Measurements from ENCODE around the gene NOD2.

Gene NOD2

GRCh38 chr16:50717494-50717893, 24.1 kb downstream of the NOD2 start:
- no peak for DNase-seq (ENCODE audit: low read depth, low spot score)

DNA sequence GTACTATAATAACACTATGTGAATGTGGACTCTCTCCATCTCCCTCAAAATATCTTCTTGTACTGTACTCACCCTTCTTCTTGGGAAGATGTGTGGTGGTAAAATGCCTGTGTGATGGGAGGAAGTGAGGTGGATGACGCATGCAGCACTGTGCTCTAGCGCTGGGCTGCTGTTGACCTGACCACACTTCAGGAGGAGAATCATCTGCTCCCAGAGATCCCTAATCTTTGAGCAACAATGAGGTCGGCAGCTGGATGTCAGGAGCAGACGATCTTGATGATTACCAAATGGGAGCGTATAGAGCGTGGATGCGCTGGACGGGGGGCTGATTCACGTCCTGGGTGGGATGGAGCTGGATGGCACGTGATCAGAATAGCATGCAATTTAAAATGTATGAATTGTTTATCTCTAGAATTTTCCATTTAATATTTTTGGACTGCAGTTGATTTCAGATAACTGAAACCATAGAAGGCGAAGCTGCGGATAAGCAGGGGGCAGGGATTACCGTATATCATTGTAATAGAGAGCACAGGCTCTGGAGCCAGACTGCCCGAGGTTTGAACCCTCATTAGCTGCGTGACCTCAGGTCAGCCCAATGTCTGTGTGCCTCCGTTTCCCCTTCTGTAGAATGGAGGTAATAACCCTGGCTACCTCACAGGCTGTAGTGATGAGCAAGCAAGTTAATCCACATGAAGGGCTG, 24.8 kb downstream of the NOD2 start:
- DNase-seq (ENCODE audit: low read depth, low spot score), result no peak

- no peak for DNase-seq (ENCODE audit: low read depth, low spot score)
These were observed 25.5 kb downstream of the NOD2 start for GRCh38 chr16:50718761-50719400.

DNA sequence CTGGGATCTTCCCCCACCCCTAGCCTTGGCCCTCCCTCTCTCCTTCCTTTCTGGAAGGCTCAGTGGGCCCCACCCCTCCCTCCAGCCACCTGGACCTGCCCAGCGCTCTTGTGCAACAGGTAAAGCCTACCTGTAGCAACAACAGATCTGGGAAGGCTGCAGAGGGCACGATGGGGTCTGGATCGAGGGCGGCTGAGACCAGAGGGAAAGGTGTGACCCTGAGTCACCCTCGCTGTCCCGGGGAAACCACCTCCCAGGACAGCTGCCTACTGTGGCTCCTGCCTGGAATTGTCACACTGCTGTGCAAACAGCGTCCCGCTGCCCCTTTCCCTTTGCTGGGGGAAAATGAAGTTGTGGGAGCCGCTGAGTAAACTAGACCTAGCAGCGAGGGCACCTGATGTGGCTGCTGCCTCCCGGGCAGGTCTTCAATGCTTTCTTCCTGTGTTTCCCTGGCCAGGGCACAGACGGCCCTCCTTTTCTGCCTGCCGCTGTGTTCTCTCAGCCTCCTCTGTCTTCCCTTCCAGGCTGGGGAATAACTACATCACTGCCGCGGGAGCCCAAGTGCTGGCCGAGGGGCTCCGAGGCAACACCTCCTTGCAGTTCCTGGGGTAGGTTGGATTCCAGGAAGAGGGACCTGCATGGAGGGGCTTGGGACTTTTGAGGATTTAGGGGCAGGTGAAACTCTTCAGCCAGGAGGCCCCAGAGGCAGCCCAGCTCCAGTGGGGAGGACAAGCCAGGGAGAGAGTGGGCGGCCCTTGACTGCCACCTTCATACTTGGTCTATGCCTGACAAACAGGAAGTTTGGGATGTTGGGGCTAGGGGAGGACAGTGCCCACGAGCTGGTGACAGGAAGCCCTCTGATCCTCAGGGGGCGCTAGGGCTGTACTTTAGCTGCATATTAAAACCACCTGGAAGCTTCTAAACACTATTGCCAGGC, 26.3 kb downstream of the NOD2 start:
- DNase-seq (ENCODE audit: low read depth, low spot score), result no peak

GRCh38 chr16:50721549-50722404, 28.4 kb downstream of the NOD2 start:
- no peak for DNase-seq (ENCODE audit: low read depth, low spot score)

GRCh38 chr16:50722405-50722737, 29.0 kb downstream of the NOD2 start:
- no peak for DNase-seq (ENCODE audit: low read depth, low spot score)

GRCh38 chr16:50722960-50723359, 29.6 kb downstream of the NOD2 start:
- no peak for DNase-seq (ENCODE audit: low read depth, low spot score)

- DNase-seq (ENCODE audit: low read depth, low spot score), result no peak
These were observed 30.9 kb downstream of the NOD2 start for GRCh38 chr16:50724306-50724705.

DNA sequence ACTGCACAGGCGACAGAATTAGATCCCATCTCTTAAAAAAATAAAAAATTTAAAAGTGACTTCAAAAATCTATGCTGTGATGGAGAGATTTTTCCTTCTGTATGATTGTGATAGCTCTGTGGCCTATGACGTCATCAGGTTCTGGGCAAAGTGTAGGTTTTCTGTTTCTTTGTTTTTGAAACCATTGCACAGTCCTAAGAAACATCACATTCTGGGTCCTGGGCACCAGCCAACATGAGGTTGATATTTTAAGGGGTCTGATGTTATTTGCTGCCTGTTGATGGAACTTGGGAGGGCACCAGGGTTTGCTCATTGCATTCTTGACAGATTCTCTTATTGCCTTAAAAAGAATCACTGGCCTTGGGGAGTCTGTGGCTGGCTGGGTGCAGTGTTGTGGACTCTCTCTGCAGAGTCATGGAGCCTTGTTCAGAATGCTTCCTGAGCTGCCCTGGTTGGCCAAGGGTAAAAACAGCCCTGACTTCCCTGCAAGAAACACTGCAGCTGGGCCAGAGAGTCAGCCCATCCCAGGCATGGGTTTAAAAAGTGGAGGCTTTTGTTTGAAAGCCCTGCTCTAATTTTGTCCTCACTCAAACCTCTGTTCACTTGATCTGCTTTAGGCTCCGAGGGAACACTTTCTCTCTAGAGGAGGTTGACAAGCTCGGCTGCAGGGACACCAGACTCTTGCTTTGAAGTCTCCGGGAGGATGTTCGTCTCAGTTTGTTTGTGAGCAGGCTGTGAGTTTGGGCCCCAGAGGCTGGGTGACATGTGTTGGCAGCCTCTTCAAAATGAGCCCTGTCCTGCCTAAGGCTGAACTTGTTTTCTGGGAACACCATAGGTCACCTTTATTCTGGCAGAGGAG, 38.0 kb downstream of the NOD2 start:
- no peak for DNase-seq (ENCODE audit: low read depth, low spot score)

GRCh38 chr16:50731989-50732832, 38.8 kb downstream of the NOD2 start:
- no peak for DNase-seq (ENCODE audit: low read depth, low spot score)

GRCh38 chr16:50733468-50733867, 40.1 kb downstream of the NOD2 start:
- no peak for DNase-seq (ENCODE audit: low read depth, low spot score)

DNA sequence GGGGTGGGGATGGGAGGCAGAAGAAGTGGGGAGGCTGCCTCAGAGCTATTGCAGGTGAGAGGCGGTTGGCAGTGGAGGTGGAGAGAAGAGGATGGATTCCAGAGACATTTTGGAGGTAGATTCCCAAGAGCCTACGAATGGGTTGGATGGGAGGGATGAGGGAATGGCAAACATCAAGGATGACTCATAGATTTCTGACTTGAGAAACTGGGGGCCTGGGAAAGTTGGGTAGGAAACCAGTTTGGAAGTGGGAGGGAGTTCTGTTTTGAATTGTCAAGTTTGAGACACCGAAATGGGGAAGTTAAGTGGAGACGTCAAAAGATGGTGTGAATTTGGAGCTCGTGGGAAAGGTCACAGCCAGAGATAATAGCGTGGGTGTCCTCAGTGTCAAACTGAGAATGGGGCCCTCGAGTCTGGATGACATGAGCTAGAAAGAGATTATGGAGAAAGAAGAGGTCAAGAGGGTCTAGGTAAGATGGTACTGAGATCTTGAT, 42.3 kb downstream of the NOD2 start:
- DNase-seq (ENCODE audit: low read depth, low spot score), result no peak

DNA sequence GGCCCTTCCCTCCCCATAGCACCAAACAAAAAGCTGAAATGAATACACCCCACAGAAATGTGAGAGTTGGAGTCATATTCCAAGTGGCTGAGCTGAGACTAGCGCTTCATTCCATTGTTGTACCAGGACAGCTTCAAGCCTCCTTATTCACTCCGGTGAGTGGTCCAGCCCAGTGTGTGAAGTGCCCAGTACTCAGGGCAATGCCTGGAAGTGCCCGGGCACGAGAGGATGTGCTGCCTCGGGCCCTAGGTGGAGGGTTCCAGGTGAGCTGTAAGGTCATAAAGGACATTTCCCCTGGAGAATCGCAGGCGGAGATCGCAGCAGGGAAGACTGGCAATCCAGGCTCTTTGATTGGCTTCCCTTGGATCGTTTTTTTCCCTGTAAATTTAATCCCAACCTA, 43.0 kb downstream of the NOD2 start:
- no peak for DNase-seq (ENCODE audit: low read depth, low spot score)

DNA sequence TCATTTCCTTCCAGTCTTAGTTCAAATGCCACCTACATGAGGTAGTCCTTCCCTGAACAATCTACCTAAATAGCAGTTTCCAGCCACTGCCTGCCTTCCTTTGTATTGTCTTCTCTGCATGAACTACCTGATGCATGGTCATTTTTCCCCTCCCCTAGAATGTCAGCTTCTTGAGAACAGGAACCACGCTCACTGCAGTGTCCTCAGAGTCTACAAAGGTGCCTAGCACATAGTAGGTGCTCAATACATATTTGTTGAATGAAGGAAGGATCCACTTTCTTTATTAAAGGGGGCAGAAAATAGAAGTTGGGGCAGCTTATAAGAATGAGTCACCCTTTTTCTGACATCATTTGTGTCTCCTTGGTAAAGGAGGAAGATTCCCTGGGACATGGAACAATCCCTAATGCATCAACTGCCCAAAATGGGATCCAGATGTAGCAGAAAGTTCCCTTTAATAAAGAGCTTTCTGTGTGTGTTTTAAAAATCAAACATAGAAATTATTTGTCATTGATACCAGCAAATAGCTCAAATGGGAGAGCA, 44.1 kb downstream of the NOD2 start:
- no peak for DNase-seq (ENCODE audit: low read depth, low spot score)

GRCh38 chr16:50739031-50739430, 45.6 kb downstream of the NOD2 start:
- DNase-seq (ENCODE audit: low read depth, low spot score), result no peak

GRCh38 chr16:50740736-50741135, 47.3 kb downstream of the NOD2 start:
- no peak for DNase-seq (ENCODE audit: low read depth, low spot score)

GRCh38 chr16:50741225-50741780, 47.9 kb downstream of the NOD2 start:
- DNase-seq (ENCODE audit: low read depth, low spot score), result no peak

DNA sequence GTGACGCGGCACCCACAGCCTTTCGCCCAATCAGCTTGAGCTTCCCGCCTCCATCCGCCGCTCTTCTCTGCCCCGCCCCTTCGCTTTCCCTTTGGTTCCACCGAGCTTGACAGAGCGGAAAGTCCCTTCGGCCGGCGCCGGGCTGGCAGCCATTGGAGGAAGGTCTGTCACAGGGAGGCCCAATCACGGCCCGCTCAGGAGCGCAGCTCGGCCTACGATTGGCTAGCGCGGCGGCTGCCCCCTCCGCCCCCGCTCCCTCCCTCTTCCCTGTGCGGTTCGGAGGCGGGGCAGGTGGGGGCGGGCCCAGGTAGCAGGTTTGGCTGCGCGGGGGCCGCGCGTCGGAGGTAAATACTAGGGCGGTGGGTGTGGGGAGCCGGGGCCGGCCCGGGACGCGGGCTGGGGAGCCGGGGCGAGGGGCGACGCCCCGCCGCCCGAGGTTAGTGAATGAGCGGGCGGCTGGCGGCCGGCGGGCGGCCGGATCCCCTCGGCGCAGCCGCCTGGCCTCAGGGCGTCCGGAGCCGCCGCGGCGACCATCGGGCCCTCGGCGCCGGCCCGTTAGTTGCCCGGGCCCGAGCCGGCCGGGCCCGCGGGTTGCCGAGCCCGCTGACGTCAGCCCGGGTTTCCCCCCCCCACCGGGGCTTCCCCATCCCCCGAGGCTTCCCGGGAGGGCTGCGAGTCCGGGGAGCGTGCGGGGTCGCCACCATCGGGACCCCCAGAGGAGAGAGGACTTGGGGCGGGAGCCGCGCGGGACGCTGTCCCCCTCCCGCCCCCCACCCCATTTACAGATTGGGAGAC, 48.6 kb downstream of the NOD2 start, which contains the start of gene CYLD:
Gene CYLD (plus strand): TSS at position 306 of the 795 bp plus-strand sequence. CDS start 7,613 bp downstream, outside the sequence.
- peak; percentile 99 for DNase-seq (ENCODE audit: low read depth, low spot score)
